Stomach (tissue), 9 donors: ENCODE results near the gene AGMAT. TPM values are rescaled to one million over a fixed set of nuclear protein-coding genes. Genes with fewer than 3 reads are reported as not detected.

Experiments
- DNase-seq, 2 donors: peaks; one replicate each; pipeline versions ENCODE4 v3.0.0 to v3.0.0-alpha.2; 2013 to 2019
- H3K27ac ChIP-seq, 5 donors: fragments of 200-600 bp in 4 of 5; sonication (generic) in 4 of 5; one replicate each; pipeline ENCODE4 v1.5.1; 2013 to 2019; ENCODE audit warnings: mild to moderate bottlenecking in 1 of 5, moderate library complexity in 1 of 5
- H3K27me3 ChIP-seq, 3 donors: fragments of 200-600 bp; sonication (generic); one replicate each; pipeline ENCODE4 v1.5.1; 2017 to 2019; ENCODE audit warnings: mixed run types in 1 of 3
- H3K36me3 ChIP-seq, 4 donors: fragments of 200-600 bp; sonication (generic); 1 replicate in 3 of 4; 2 replicates in 1 of 4; pipeline ENCODE4 v1.5.1; 2016 to 2019
- H3K4me1 ChIP-seq, 4 donors: fragments of 200-600 bp; sonication (generic); one replicate each; pipeline ENCODE4 v1.5.1; 2016 to 2019
- H3K4me3 ChIP-seq, 4 donors: fragments of 200-600 bp; sonication (generic) in 3 of 4; one replicate each; pipeline ENCODE4 v1.5.1; 2016 to 2019; ENCODE audit warnings: mild to moderate bottlenecking in 1 of 4
- H3K9me3 ChIP-seq, 4 donors: fragments of 200-600 bp; sonication (generic); one replicate each; pipeline ENCODE4 v1.5.1; 2016 to 2019
- EP300 ChIP-seq: sonication (generic); formaldehyde crosslinking; IDR thresholded peaks from one replicate; pipeline ENCODE4 v1.6.1; 2017; ENCODE audit warnings: antibody characterized with exemption
- POLR2A ChIP-seq, 4 donors: fragments of 450-650 bp; IDR thresholded peaks; one replicate each; pipeline ENCODE4 v1.6.1; 2016; ENCODE audit warnings: antibody characterized with exemption in 4 of 4, control low read depth in 2 of 4, mild to moderate bottlenecking in 1 of 4, moderate library complexity in 1 of 4
- POLR2AphosphoS5 ChIP-seq, 3 donors: sonication (generic); formaldehyde crosslinking; IDR thresholded peaks; one replicate each; pipeline ENCODE4 v1.6.1; 2016; ENCODE audit warnings: antibody characterized with exemption in 3 of 3
- WGBS, 5 donors: extraction: QIAGEN DNeasy Blood & Tissue Kit in 3 of 5; methylation state at CpG; one replicate each; pipeline versions ENCODE4 v1.1.5 to v1.1.7; 2013 to 2018; 5-methylcytosine and 5-hydroxymethylcytosine counted together
- intact Hi-C: fragments of 100-400 bp; cut with DNase I; formaldehyde crosslinking; loops from one replicate; pipeline ENCODE4 v1.15.1; 2023; ENCODE audit warnings: low total_unique reads
- polyA plus RNA-seq, 3 donors: library from polyadenylated mRNA; stranded (reverse); fragments of 200-250 nt; gene quantifications; one replicate each; pipeline ENCODE4 v1.2.3, GENCODE V29; 2013
- total RNA-seq, 5 donors: library from RNA; depleted of rRNA; stranded (reverse); fragments of >200 nt; gene quantifications; one replicate each; pipeline versions ENCODE4 v1.1.0 to v1.2.3, GENCODE V29; 2014 to 2016
- TF ChIP-seq, protein P1 (sequence below), 7 experiments: fragments of 450-650 bp in 4 of 7; fragments of 200-600 bp in 3 of 7; sonication (generic) in 3 of 7; IDR thresholded peaks; one replicate each; pipeline ENCODE4 v1.5.1; 2016 to 2019; ENCODE audit warnings: antibody characterized with exemption in 7 of 7, control low read depth in 2 of 7, mild to moderate bottlenecking in 1 of 7
- donor health status: healthy with polysubstance abuse.
- donor health status: Bipolar disorder and iron deficiency.
- donor health status: healthy.

Gene AGMAT
- total and polyA plus RNA-seq, 8 donors = 0.14 to 9.8 (median 0.51) TPM; not detected in 2

DNA sequence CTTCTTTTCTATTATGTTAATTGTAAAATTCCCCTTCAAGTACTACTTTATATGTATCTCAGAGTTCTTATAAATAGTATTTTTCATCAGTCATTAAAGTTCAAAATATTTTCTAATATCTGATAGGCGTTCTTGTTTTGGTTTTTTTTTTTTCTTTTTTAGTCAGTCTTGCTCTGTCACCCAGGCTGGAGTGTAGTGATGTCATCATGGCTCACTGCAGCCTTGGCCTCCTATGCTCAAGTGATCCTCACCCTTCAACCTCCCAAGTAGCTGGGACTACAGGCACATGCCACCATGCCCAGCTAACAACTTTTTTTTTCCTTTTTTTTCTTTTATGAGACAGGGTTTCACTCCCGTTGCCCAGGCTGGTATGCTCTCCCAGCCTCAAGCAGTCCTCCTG lies 27.3 kb downstream of the AGMAT start:
- DNase-seq = no peak
- 86 to 94% (median 87%) methylated on average over 2 of the region's 2 CpGs for WGBS, 5 donors
- H3K36me3 ChIP-seq = peaks cover 28 to 60% (median 49%) of the 10 kb centered on the region in 4 donors
- intact Hi-C loops = no loop called here
- H3K27me3 ChIP-seq = no peaks in the 10 kb centered on the region
- H3K4me1 ChIP-seq = no peaks in the 10 kb centered on the region
- TF ChIP-seq EP300 (no peak), POLR2AphosphoS5 (IDR thresholded peaks at IDR 0.05) (no peak), POLR2A (IDR thresholded peaks at IDR 0.05) (no peak)
- TF ChIP-seq, protein P1, sequence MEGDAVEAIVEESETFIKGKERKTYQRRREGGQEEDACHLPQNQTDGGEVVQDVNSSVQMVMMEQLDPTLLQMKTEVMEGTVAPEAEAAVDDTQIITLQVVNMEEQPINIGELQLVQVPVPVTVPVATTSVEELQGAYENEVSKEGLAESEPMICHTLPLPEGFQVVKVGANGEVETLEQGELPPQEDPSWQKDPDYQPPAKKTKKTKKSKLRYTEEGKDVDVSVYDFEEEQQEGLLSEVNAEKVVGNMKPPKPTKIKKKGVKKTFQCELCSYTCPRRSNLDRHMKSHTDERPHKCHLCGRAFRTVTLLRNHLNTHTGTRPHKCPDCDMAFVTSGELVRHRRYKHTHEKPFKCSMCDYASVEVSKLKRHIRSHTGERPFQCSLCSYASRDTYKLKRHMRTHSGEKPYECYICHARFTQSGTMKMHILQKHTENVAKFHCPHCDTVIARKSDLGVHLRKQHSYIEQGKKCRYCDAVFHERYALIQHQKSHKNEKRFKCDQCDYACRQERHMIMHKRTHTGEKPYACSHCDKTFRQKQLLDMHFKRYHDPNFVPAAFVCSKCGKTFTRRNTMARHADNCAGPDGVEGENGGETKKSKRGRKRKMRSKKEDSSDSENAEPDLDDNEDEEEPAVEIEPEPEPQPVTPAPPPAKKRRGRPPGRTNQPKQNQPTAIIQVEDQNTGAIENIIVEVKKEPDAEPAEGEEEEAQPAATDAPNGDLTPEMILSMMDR (IDR thresholded peaks at IDR 0.05) = no peak
- H3K4me3 ChIP-seq = no peak overlapping the region
- H3K9me3 ChIP-seq = no peaks in the 10 kb centered on the region
- no peak overlapping the region for H3K27ac ChIP-seq

DNA sequence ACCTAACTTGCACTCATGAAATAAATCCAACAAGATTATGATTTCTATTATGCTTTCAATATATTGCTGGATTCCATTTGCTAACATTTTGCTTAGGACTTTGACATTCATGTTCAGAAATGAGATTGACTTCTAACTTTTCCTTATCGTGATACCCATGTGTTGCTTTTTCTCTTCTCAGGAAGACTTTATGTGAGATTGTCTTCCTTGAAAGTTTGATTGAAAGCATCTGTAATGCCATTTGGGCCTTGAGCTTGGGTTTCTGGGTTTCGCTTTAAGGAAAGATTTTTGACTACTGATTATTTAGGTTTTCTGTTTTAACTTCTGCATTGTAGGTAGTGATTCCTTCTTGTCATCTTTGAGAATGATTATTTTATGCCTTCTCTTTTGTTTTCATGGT lies 27.8 kb downstream of the AGMAT start:
- intact Hi-C loops = no loop called here
- H3K36me3 ChIP-seq = peaks cover 22 to 60% (median 47%) of the 10 kb centered on the region in 4 donors
- no peak for DNase-seq
- no peaks in the 10 kb centered on the region for H3K4me1 ChIP-seq
- H3K27ac ChIP-seq = no peak overlapping the region
- H3K4me3 ChIP-seq = no peak overlapping the region
- H3K9me3 ChIP-seq = no peaks in the 10 kb centered on the region
- no peak for TF ChIP-seq POLR2AphosphoS5 (IDR thresholded peaks at IDR 0.05)
- TF ChIP-seq EP300 = no peak
- TF ChIP-seq POLR2A (IDR thresholded peaks at IDR 0.05) = no peak
- TF ChIP-seq, protein P1 (IDR thresholded peaks at IDR 0.05) = no peak
- no peaks in the 10 kb centered on the region for H3K27me3 ChIP-seq
- WGBS, 5 donors = 86 to 91% (median 91%) methylated on average over 2 of the region's 2 CpGs

DNA sequence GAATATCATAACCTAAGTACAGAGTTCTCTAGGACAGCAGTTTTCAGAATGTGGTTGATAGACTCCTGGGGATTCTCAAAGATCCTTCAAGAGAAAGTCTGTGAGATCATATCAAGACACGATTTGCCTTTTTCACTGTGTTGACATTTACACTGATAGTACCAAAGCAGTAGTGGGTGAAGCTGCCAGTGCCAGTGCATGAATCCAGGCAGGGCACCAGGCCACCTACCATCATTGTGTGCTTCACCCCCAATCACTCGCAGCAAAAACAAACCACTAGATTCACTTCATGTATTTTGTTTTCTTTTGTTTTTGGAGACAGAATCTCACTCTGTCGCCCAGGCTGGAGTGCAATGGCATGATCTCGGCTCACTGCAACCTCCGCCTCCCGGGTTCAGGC lies 34.3 kb downstream of the AGMAT start:
- Histone ChIP-seq H3K27me3 (no peaks in the 10 kb centered on the region), H3K36me3 (peaks cover 26 to 79% (median 76%) of the 10 kb centered on the region in 4 donors), H3K4me3 (no peak overlapping the region), H3K4me1 (no peaks in the 10 kb centered on the region), H3K9me3 (no peaks in the 10 kb centered on the region), H3K27ac (no peak overlapping the region)
- intact Hi-C loops = no loop called here
- TF ChIP-seq, protein P1 (IDR thresholded peaks at IDR 0.05) = no peak
- TF ChIP-seq EP300 (no peak), POLR2AphosphoS5 (IDR thresholded peaks at IDR 0.05) (no peak), POLR2A (IDR thresholded peaks at IDR 0.05) (no peak)
- WGBS, 5 donors = 78 to 85% (median 81%) methylated on average over 6 of the region's 6 CpGs
- DNase-seq = no peak

DNA sequence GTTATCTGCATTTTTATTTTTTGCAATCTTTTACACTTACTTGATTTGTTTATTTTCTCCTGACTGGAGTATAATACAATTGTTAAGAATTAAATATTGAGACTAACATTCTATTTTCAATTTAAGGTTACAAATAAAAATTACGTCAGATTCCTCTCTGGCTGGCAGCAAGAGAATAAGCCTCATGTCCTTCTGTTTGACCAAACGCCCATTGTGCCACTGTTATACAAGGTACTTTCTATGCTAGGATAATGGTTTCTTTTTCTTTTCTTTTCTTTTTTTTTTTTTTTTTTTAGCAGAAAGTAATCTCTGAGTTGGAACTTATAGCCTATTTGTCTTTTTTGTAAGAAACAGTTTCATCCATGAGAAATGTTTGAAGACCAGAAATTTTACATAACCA lies 38.2 kb downstream of the AGMAT start:
- 87 to 95% (median 89%) methylated on average over 2 of the region's 2 CpGs for WGBS, 5 donors

More for the DNA sequence above, 38.2 kb downstream of the AGMAT start:
- Histone ChIP-seq H3K4me3 (no peak overlapping the region), H3K4me1 (no peaks in the 10 kb centered on the region), H3K27me3 (no peaks in the 10 kb centered on the region), H3K9me3 (no peaks in the 10 kb centered on the region), H3K36me3 (peaks cover 51 to 99% (median 94%) of the 10 kb centered on the region in 4 donors), H3K27ac (no peak overlapping the region)
- TF ChIP-seq EP300 (no peak), POLR2A (IDR thresholded peaks at IDR 0.05) (no peak), POLR2AphosphoS5 (IDR thresholded peaks at IDR 0.05) (no peak)
- TF ChIP-seq, protein P1 (IDR thresholded peaks at IDR 0.05) = no peak
- intact Hi-C loops = no loop called here
- DNase-seq = no peak
